Liver (tissue), 9 donors: ENCODE results near the gene SCOC. TPM values are rescaled to one million over a fixed set of nuclear protein-coding genes. Genes with fewer than 3 reads are reported as not detected.

ENCODE experiments used
- DNase-seq: peaks from one replicate; pipeline ENCODE4 v3.0.0-alpha.2; 2017; ENCODE audit warnings: low spot score
- H3K27ac ChIP-seq, 2 donors: one replicate each; pipeline ENCODE4 v1.7.0; 2013; ENCODE audit warnings: inconsistent platforms in 2 of 2, low read length in 2 of 2, control low read depth in 1 of 2, low read depth in 1 of 2, mild to moderate bottlenecking in 1 of 2
- H3K27me3 ChIP-seq, 4 donors: one replicate each; pipeline versions ENCODE4 v1.6.1 to v1.7.0; 2013; ENCODE audit warnings: low read length in 3 of 4, inconsistent platforms in 1 of 4, mild to moderate bottlenecking in 1 of 4, moderate library complexity in 1 of 4; ENCODE audit not compliant: control insufficient read depth in 4 of 4, insufficient read depth in 4 of 4
- H3K36me3 ChIP-seq, 4 donors: one replicate each; pipeline versions ENCODE4 v1.6.1 to v1.7.0; 2013; ENCODE audit warnings: low read length in 3 of 4, mild to moderate bottlenecking in 3 of 4, low read depth in 1 of 4, moderate library complexity in 1 of 4; ENCODE audit not compliant: control insufficient read depth in 4 of 4, insufficient read depth in 3 of 4
- H3K4me1 ChIP-seq, 4 donors: one replicate each; pipeline versions ENCODE4 v1.6.1 to v1.7.0; 2013; ENCODE audit warnings: low read length in 3 of 4, mild to moderate bottlenecking in 3 of 4, moderate library complexity in 1 of 4; ENCODE audit not compliant: control insufficient read depth in 4 of 4, insufficient read depth in 4 of 4
- H3K4me3 ChIP-seq, 3 donors: one replicate each; pipeline versions ENCODE4 v1.6.1 to v1.7.0; 2013; ENCODE audit warnings: low read length in 3 of 3, control low read depth in 1 of 3, low read depth in 1 of 3, mild to moderate bottlenecking in 1 of 3
- H3K9ac ChIP-seq, 2 donors: one replicate each; pipeline ENCODE4 v1.7.0; 2013; ENCODE audit warnings: low read length in 2 of 2, mild to moderate bottlenecking in 2 of 2, moderate library complexity in 2 of 2, control low read depth in 1 of 2, low read depth in 1 of 2
- H3K9me3 ChIP-seq, 4 donors: one replicate each; pipeline versions ENCODE4 v1.6.1 to v1.7.0; 2013; ENCODE audit warnings: low read length in 3 of 4; ENCODE audit not compliant: control insufficient read depth in 4 of 4
- EGR1 ChIP-seq, 2 donors: IDR thresholded peaks; 2 replicates each; pipeline ENCODE4 v1.6.1; 2016 to 2018; ENCODE audit warnings: antibody characterized with exemption in 2 of 2, low read depth in 2 of 2
- FOXA2 ChIP-seq: IDR thresholded peaks from 2 replicates; pipeline ENCODE4 v1.6.1; 2016; ENCODE audit warnings: antibody characterized with exemption
- GABPA ChIP-seq, 2 donors: IDR thresholded peaks in 1 of 2; conservative IDR thresholded peaks in 1 of 2; 2 replicates each; pipeline ENCODE4 v1.6.1; 2016; ENCODE audit warnings: antibody characterized with exemption in 2 of 2, mild to moderate bottlenecking in 1 of 2, moderate library complexity in 1 of 2
- HNF4A ChIP-seq, 2 donors: conservative IDR thresholded peaks; 2 replicates each; pipeline ENCODE4 v1.6.1; 2016; ENCODE audit warnings: antibody characterized with exemption in 2 of 2, mild to moderate bottlenecking in 2 of 2
- HNF4G ChIP-seq: IDR thresholded peaks from 2 replicates; pipeline ENCODE4 v1.6.1; 2016; ENCODE audit warnings: antibody characterized with exemption
- JUND ChIP-seq, 2 donors: IDR thresholded peaks; 2 replicates each; pipeline ENCODE4 v1.6.1; 2016; ENCODE audit warnings: antibody characterized with exemption in 2 of 2
- NR2F2 ChIP-seq: IDR thresholded peaks from 2 replicates; pipeline ENCODE4 v1.6.1; 2016; ENCODE audit warnings: antibody characterized with exemption
- RAD21 ChIP-seq, 2 donors: IDR thresholded peaks; 2 replicates each; pipeline ENCODE4 v1.6.1; 2016; ENCODE audit warnings: antibody characterized with exemption in 2 of 2, mild to moderate bottlenecking in 2 of 2
- RXRA ChIP-seq, 2 donors: IDR thresholded peaks; 2 replicates each; pipeline ENCODE4 v1.6.1; 2017 to 2018; ENCODE audit warnings: antibody characterized with exemption in 2 of 2, mild to moderate bottlenecking in 1 of 2
- SP1 ChIP-seq: IDR thresholded peaks from 2 replicates; pipeline ENCODE4 v1.6.1; 2018; ENCODE audit warnings: antibody characterized with exemption, mild to moderate bottlenecking
- TAF1 ChIP-seq: conservative IDR thresholded peaks from 2 replicates; pipeline ENCODE4 v1.6.1; 2016; ENCODE audit warnings: antibody characterized with exemption, mild to moderate bottlenecking
- YY1 ChIP-seq: IDR thresholded peaks from 2 replicates; pipeline ENCODE4 v1.6.1; 2016; ENCODE audit warnings: antibody characterized with exemption, mild to moderate bottlenecking
- whole genome bisulfite sequencing: extraction: QIAGEN DNeasy Blood & Tissue Kit; methylation state at CpG from one replicate; pipeline ENCODE4 v1.1.7; 2013; 5-methylcytosine and 5-hydroxymethylcytosine counted together
- polyA plus RNA-seq, 2 donors: library from polyadenylated mRNA; stranded (reverse) in 1 of 2; unstranded in 1 of 2; fragments of 200-250 nt in 1 of 2; fragments of >200 nt in 1 of 2; fragmentation: Nextera tagmentation in 1 of 2; extraction: Ambion mirVana in 1 of 2; gene quantifications; one replicate each; pipeline versions ENCODE4 v1.2.1 to v1.2.3, GENCODE V29; 2013 to 2015
- total RNA-seq, 2 donors: library from RNA; depleted of rRNA; stranded (reverse); fragments of >200 nt; gene quantifications; one replicate each; pipeline ENCODE4 v1.2.3, GENCODE V29; 2014
- TF ChIP-seq, protein P1 (sequence below): IDR thresholded peaks from 2 replicates; pipeline ENCODE4 v1.6.1; 2016; ENCODE audit warnings: antibody characterized with exemption
- TF ChIP-seq, protein P2 (sequence below): IDR thresholded peaks from 2 replicates; pipeline ENCODE4 v1.6.1; 2016; ENCODE audit warnings: antibody characterized with exemption
- TF ChIP-seq, protein P3 (sequence below): IDR thresholded peaks from 2 replicates; pipeline ENCODE4 v1.6.1; 2016; ENCODE audit warnings: antibody characterized with exemption, mild to moderate bottlenecking
- TF ChIP-seq, protein P4 (sequence below): fragments of 150-350 bp; IDR thresholded peaks from 2 replicates; pipeline ENCODE4 v1.5.1; 2017; ENCODE audit warnings: improper control_type of control experiment, low read depth, low read length; ENCODE audit not compliant: missing input control
- donor health status: healthy.
- donor health status: healthy.
- donor health status: healthy.
- donor health status: healthy.
- donor health status: healthy.

The SCOC gene
- total RNA-seq = 10 to 100 TPM; 22.4 to 22.7 TPM
- polyA plus RNA-seq = 10 to 100 TPM; 31.7 to 35.0 TPM

DNA sequence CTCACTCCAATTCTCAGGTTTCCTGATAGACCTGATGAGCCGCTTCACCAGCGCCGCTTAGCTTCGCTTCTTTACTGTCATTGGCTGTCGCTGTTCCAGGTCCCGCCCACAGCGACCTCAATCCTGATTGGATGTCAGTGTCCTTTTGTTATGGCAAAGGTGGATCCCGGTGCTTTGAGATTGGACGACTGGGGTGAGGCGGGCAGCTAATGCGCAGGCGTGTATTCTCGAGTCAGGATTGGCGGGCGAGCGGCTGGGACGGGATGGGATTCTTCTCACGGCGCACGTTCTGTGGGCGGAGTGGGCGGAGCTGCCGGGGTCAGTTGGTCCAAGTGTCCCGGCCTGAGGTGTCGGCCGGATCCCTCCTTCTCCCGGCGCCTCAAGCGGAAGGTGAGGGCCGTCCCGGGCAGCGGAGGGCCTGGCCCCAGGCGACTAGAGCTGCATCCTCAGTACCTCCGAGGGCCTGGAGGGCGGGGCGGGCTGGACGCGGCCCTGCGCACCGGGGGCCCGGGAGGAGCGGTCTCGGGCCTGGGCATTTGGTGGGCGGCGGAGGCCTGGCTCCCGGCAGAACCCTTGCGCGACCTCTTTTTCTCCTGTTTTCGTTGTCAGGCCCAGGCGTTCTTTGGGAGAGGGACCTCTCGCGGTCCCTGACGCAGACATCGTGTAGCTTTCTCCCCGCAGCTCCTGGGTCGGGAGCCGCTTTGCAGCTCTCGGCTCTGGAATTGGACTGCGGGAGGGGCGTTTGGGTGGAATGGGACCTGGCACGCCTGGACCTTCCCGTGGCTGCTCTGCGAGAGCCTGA lies at the start of gene SCOC:
TSS of gene SCOC (plus strand) at position 319 of the 802 bp plus-strand sequence. CDS start 5,525 bp downstream, outside the sequence.
- Histone ChIP-seq H3K27ac (peak within 1 kb of the TSS; percentile 75 to 89), H3K4me3 (peak within 1 kb of the TSS; percentile 87 to 97 (median 89)), H3K27me3 (no peaks in the 10 kb centered on the region), H3K9me3 (no peaks in the 10 kb centered on the region), H3K36me3 (no peaks in the 10 kb centered on the region), H3K9ac (peak within 1 kb of the TSS; percentile 51 to 91), H3K4me1 (peaks cover 1 to 25% (median 12%) of the 10 kb centered on the region in 4 donors)
- no peak for TF ChIP-seq FOXA2
- peak; percentile 92 for TF ChIP-seq SP1
- TF ChIP-seq RXRA (IDR thresholded peaks at IDR 0.05) = peak; percentile 48 to 59
- TF ChIP-seq YY1 = peak; percentile 76
- TF ChIP-seq, protein P1, sequence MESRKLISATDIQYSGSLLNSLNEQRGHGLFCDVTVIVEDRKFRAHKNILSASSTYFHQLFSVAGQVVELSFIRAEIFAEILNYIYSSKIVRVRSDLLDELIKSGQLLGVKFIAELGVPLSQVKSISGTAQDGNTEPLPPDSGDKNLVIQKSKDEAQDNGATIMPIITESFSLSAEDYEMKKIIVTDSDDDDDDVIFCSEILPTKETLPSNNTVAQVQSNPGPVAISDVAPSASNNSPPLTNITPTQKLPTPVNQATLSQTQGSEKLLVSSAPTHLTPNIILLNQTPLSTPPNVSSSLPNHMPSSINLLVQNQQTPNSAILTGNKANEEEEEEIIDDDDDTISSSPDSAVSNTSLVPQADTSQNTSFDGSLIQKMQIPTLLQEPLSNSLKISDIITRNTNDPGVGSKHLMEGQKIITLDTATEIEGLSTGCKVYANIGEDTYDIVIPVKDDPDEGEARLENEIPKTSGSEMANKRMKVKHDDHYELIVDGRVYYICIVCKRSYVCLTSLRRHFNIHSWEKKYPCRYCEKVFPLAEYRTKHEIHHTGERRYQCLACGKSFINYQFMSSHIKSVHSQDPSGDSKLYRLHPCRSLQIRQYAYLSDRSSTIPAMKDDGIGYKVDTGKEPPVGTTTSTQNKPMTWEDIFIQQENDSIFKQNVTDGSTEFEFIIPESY = peak; percentile 14
- TF ChIP-seq GABPA (IDR thresholded peaks at IDR 0.05 in 1 of 2, conservative IDR thresholded peaks at IDR 0.05 in 1 of 2) = peak in 1 of 2 donors; percentile 66
- TF ChIP-seq HNF4A (conservative IDR thresholded peaks at IDR 0.05) = peak; percentile 47 to 72
- TF ChIP-seq, protein P2, sequence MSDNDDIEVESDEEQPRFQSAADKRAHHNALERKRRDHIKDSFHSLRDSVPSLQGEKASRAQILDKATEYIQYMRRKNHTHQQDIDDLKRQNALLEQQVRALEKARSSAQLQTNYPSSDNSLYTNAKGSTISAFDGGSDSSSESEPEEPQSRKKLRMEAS = peak; percentile 53
- no peak for TF ChIP-seq HNF4G
- peak; percentile 49 to 57 for TF ChIP-seq EGR1 (IDR thresholded peaks at IDR 0.05; ENCODE audit: low read depth in 2 of 2)
- TF ChIP-seq NR2F2 = peak; percentile 73
- TF ChIP-seq, protein P3, sequence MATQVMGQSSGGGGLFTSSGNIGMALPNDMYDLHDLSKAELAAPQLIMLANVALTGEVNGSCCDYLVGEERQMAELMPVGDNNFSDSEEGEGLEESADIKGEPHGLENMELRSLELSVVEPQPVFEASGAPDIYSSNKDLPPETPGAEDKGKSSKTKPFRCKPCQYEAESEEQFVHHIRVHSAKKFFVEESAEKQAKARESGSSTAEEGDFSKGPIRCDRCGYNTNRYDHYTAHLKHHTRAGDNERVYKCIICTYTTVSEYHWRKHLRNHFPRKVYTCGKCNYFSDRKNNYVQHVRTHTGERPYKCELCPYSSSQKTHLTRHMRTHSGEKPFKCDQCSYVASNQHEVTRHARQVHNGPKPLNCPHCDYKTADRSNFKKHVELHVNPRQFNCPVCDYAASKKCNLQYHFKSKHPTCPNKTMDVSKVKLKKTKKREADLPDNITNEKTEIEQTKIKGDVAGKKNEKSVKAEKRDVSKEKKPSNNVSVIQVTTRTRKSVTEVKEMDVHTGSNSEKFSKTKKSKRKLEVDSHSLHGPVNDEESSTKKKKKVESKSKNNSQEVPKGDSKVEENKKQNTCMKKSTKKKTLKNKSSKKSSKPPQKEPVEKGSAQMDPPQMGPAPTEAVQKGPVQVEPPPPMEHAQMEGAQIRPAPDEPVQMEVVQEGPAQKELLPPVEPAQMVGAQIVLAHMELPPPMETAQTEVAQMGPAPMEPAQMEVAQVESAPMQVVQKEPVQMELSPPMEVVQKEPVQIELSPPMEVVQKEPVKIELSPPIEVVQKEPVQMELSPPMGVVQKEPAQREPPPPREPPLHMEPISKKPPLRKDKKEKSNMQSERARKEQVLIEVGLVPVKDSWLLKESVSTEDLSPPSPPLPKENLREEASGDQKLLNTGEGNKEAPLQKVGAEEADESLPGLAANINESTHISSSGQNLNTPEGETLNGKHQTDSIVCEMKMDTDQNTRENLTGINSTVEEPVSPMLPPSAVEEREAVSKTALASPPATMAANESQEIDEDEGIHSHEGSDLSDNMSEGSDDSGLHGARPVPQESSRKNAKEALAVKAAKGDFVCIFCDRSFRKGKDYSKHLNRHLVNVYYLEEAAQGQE = peak; percentile 50
- TF ChIP-seq JUND (IDR thresholded peaks at IDR 0.05) = no peak
- DNase-seq = peak; percentile 97
- WGBS = under 1% methylated on average over 63 of the region's 63 CpGs

DNA sequence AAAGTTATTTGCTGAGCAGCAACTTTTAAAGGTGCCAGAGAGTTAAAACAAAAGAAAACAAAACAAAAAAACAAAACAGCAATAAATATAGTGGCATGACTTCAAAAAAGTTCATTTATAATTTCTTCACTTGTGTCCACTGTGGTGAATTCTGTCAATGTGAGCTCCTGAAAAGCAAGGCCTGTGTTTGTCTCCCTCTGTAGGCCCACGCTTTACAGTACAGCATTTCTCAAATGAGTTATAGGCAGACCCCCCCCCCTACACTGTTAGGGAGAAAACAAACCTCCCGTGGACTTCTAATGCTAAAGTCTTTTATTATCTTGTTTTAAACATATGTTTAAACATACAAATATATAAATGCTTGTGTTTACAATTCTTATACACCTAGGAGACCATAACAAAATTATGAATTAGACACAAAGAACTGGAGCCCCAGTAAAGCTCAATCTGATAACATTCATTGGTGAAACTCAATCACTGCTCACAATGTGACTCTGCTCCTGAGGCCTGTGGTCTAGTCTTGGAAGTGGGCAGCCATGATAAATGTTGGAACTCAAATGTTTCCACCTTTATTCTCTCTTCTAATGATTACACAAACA lies 47.0 kb upstream of the SCOC start:
- H3K4me3 ChIP-seq = no peak overlapping the region
- H3K9ac ChIP-seq = no peak overlapping the region
- H3K27me3 ChIP-seq = no peaks in the 10 kb centered on the region
- H3K4me1 ChIP-seq = no peaks in the 10 kb centered on the region
- no peaks in the 10 kb centered on the region for H3K36me3 ChIP-seq
- WGBS = 64% methylated on average over 2 of the region's 2 CpGs
- no peak overlapping the region for H3K27ac ChIP-seq
- TF ChIP-seq, protein P4, sequence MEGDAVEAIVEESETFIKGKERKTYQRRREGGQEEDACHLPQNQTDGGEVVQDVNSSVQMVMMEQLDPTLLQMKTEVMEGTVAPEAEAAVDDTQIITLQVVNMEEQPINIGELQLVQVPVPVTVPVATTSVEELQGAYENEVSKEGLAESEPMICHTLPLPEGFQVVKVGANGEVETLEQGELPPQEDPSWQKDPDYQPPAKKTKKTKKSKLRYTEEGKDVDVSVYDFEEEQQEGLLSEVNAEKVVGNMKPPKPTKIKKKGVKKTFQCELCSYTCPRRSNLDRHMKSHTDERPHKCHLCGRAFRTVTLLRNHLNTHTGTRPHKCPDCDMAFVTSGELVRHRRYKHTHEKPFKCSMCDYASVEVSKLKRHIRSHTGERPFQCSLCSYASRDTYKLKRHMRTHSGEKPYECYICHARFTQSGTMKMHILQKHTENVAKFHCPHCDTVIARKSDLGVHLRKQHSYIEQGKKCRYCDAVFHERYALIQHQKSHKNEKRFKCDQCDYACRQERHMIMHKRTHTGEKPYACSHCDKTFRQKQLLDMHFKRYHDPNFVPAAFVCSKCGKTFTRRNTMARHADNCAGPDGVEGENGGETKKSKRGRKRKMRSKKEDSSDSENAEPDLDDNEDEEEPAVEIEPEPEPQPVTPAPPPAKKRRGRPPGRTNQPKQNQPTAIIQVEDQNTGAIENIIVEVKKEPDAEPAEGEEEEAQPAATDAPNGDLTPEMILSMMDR = peak; percentile 49
- no peak for TF ChIP-seq FOXA2
- no peak for TF ChIP-seq SP1
- no peak for TF ChIP-seq JUND (IDR thresholded peaks at IDR 0.05)
- no peak for TF ChIP-seq HNF4A (conservative IDR thresholded peaks at IDR 0.05)
- no peak for TF ChIP-seq RXRA (IDR thresholded peaks at IDR 0.05)
- no peak for TF ChIP-seq YY1
- no peak for TF ChIP-seq HNF4G
- TF ChIP-seq GABPA (IDR thresholded peaks at IDR 0.05 in 1 of 2, conservative IDR thresholded peaks at IDR 0.05 in 1 of 2) = no peak
- TF ChIP-seq TAF1 = no peak
- peak; percentile 78 to 85 for TF ChIP-seq RAD21 (IDR thresholded peaks at IDR 0.05)
- TF ChIP-seq, protein P1 = no peak
- DNase-seq = no peak
- no peaks in the 10 kb centered on the region for H3K9me3 ChIP-seq
